Suppressor macrophage (primary cell): ENCODE results near the gene ASRGL1.

Experiments
- DNase-seq, 4 experiments: peaks; one replicate each; pipeline ENCODE4 v3.0.0-alpha.2; 2020 to 2022

ASRGL1 gene

DNA sequence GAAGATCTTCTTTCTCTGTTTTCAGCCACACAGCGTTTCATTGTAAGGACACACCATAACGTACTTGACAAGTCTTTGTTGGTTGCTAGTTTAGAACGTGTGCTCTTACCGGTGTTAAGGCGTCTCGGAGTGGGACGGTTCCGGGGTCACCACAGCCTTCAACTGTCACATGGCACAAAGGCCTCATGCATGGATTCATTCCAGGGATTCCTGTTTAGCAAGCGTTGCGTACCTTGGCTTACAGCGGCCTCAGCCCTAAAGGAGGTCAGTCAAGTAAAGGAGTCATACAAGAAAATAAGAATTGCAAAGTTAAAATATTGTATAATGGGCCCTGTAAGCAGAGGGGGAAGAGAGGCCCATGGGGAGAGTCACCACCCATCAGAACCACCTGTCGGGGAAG lies 79.3 kb downstream of the ASRGL1 start:
- DNase-seq = no peak

DNA sequence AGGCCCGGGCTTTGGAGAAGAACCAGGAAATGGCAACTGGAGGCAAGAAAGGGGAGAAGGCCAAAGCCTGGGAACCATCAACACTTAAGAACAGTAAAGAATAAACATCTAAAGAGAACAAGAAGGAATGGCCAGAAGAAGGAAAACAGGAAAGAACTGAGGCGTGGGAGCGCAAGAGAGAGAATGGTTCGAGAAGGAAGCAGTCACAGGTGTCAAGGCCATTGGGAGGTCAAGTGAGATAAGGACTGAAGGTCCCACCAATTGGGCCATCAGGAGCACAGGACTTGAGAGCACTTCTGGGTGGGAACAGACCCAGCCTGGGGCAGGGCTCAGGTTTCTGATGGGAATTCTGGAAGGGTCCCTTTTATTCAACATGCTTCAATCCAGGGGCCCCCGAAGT lies 80.9 kb downstream of the ASRGL1 start:
- DNase-seq = no peak

DNA sequence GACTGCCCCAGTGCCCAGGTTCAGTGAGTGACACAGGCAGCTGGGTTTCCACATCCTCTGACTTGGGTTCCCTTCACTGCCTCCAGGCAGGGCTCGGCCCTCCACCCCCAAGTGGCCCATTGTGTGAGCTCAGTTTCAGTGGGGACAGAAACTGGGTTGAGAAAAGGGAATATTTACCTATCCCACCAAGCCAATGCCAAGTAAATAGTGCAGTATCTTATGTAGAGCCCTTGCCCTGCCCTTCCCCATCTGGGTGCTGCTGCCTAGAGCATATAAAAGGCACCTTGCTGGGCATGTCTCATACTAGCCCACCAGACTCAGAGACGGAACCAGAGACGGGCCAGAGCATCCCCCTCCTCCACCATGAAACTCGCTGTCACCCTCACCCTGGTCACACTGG lies 81.5 kb downstream of the ASRGL1 start, which contains the start of gene SCGB1A1:
TSS of gene SCGB1A1 (plus strand) at position 301 of the 400 bp plus-strand sequence. CDS start at position 364, 63 bp downstream.
- no peak for DNase-seq

DNA sequence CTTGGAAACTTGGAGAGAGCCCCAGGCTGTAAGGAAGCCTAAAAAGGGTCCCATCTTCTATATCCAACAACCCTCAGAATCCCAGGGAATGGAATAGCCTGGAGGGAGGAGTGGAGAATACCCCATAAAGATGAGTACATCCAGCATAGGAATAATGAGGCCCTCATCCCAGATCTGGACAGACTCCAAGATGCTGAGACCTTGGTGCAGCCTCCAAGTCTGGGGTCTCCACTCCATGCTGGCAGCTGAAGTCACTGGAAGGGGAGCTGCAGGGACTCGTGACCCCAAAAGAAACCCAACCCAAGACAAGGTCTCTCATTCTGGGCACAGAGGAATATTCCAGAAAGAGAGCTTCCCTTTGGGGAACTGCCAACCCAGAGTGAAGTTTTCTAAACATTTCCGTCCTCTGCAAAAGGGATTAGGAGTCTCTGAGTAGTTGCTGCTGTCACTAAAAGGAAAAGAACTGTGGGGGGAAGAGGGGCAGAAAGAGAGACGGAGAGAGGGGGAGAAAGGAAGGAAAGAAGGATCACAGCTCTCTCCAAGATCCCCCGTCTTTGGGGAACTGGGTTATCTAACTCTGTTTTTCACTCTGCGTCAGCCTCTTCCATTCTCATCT lies 82.2 kb downstream of the ASRGL1 start:
- DNase-seq = no peak

DNA sequence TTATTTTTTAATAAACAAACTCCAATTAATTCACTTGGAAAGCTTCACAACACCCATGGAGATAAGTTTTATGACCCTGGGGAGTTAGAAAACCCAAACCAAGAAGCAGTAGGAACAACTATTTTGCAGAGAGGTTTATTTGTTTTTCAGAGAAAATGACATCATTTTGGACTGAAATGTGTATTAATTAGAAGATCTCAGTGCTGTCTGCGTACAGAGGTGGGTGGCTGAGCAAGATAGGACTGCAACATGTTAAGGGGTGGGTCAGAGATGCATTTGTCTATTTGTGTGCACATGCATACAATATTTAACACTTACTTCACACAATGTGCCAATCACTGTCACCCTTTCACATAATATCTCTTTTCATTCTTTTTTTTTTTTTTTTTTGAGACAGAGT lies 82.7 kb downstream of the ASRGL1 start:
- DNase-seq = no peak

DNA sequence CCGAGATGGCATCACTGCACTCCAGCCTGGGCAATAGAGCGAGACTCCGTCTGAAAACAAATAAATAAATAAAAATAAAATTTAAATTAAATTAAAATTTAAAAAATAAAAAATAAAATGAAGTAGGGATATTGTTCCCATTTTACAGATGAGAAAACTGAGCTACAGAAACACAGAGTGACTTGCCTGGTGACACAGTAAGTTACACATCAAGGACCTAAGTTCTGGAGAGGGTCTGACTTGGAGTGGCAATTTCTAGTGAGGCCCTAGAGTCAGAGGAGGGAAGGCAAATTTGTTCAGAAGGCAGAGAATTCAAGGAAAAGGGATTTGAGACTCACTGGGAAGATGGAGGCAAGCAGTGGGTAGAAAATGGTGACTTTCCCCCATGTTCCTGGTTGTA lies 83.6 kb downstream of the ASRGL1 start:
- no peak for DNase-seq

DNA sequence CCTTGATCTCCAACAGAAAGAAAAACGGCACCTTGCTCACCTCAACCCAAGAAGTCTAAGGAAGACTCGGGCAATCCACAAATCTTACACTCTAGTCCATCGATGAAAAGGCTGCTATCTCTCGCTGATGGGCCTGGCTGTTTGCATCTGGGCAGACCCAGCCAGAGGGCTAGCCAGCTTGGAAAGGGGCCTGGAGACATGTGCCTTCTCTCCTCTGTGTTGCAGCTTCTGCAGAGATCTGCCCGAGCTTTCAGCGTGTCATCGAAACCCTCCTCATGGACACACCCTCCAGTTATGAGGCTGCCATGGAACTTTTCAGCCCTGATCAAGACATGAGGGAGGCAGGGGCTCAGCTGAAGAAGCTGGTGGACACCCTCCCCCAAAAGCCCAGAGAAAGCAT lies 84.7 kb downstream of the ASRGL1 start:
- no peak for DNase-seq

DNA sequence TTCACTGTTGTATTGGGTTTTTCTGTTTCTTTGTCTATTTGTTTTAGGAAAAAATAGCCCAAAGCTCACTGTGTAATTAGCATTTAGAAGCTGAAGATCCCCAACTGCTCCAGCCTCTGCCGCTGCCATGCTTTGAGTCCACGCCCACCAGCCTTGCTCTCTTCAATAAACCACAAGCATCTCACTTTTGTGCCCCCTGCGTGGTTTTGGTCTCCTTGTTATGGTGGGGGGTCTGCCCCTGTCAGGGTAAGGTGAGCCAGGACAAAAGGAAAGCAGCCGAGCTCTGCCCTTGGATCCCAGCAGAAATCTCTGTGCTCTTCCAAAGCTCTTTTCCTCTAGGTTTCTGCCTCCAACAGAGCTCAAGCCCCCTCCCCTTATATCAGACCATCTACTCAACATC lies 85.8 kb downstream of the ASRGL1 start:
- no peak for DNase-seq

DNA sequence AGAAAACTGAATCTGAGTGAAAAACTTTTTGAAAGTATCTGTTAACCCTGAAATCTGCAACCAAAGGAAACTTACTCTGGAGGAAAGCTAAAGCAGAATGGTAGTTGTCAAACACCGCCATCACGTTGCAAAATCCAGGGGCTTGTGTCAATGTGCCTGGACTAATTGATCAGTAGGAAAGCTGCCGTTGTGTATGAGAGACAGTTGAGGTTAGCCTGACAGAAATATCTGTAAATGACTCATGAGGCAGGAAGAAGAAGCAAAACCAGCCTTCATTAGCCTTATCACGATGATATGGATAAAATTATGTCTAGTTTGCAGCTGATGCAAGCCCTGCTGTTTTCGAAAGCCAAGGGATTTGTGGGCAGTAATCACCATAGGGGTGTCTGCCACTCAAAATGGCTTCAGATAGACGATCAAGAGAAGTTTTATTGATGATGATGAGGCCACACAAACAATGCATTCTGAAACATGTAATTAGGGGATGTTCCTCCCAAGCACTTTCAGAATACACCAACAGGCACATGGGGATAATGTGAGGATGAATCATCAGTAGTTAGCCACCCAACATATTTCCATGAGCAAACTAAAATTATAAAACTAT lies 90.5 kb downstream of the ASRGL1 start:
- DNase-seq = peak; percentile 67 to 92 (median 82)

DNA sequence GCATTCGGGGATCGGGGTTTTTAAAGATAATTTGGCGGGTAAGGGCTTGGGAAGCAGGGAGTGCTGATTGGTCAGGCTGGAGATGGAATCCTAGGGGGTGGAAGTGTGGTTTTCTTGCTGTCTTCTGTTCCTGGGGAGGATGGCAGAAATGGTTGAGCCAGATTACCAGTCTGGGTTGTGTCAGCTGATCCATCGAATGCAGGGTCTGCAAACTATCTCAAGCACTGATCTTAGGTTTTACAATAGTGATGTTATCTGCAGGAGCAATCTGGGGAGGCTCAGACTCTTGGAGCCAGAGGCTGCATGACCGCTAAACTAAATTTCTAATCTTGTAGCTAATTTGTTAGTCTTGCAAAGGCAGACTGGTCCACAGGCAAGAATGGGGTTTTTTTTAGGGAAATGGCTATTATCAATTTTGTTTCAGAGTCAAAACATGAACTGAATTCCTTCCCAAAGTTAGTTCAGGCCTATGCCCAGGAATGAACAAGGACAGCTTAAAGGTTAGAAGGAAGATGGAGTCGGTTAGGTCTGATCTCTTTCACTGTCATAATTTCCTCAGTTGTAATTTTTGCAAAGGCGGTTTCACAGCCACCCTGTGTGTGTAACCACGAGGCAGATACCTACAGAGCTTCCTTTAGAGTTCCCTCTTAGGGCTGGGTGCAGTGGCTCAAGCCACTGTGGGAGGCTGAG lies 91.8 kb downstream of the ASRGL1 start:
- DNase-seq = no peak

DNA sequence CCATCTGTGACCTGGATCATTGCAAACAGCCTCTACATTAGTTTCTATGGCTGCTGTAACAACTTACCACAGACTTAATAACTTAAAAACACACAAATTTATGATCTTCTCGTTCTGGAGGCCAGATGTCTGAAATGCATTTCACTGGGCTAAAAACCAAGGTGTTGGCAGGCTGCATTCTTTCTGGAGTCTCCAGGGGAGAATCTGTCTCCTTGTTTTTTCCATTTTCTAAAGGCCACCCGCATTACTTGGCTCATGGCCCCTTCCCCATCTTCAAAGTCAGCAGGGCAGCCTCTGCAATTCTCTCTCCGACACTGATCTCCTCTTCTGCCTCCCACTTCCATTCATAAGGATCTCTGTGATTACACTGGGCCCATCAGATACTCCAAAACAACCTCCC lies 93.2 kb downstream of the ASRGL1 start:
- DNase-seq = no peak

DNA sequence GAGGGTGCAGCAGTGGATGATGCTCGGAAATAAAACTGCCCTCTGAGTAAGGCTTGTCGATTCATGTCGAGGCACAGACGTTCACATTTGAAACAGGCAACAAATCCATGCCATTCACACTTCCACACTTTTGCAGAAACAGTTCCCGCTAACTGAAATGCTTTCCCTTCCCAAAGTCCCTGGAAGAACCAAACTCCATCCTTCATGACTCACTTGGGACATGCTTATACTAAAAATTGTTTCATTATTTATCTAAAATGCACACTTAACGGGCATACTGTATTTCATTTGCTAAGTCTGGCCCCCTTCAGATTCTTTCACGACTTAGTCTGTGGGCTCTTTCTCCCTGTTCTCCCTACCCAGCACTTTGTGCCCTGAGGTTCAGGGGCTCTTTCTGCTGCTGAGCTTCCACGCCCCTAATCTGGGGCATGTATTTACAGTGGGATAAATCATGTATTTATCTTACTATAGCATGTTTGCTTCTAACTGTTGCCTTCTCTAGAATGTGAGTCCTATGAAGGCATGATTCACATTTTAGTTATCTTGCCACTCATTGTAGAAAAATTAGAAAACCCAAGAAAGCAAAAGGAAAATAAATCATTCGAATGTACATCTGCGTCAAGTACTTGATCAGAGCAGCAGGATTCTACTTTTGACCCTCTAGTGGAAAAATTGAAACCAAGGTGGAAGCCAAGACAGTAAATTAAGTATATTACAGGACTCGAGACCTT lies 94.1 kb downstream of the ASRGL1 start:
- DNase-seq = no peak

DNA sequence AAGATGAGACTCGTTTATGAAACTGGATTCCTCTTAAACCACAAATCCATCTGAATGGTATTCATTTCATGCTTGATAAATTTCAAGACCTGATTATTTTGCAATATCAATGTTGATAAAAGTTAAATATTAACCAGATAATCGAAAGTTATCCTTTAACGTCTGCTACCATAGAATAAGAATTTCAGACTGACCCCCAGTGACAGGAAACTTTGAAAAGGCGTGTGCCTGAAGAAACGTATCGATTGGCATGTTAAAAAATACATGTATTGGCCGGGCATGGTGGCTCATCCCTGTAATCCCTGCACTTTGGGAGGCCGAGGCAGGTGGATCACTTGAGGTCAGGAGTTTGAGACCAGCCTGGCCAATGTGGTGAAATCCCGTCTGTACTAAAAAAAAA lies 95.4 kb downstream of the ASRGL1 start:
- no peak for DNase-seq

DNA sequence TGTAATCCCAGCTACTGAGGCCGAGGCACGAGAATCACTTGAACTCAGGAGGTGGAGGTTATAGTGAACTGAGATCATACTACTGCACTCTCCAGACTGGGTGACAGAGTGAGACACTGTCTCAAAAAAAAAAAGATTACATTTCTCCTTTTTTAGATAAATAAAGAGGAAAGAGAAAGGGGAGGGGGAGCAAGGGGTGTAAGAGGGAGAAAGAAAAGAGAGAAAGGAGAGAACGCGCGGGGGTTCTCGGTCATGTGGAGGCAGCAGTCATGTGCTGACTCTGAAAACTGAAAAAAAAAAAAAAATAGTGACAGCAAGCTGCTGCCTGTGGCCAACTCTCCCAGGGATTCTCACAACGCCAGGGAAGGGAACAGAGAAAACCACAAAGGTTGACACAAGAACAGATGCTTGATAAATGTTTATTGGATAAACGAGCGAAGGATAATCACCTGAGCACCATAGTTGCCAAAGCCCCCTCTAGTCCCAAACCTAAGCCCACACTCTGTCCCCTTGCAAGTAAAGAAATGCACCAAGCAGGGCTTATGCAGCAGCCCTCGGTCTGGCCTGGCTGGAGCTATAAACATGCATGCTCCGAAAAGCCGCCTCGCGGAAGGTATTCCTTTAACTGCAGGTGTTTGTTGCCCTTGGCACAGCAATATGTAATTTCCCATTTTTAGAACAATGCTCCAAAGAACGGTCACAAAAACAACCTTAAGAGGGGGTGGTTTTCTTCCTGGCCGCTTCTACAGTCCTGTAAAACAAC lies 96.1 kb downstream of the ASRGL1 start:
- DNase-seq = peak; percentile 51 to 69 (median 65)

DNA sequence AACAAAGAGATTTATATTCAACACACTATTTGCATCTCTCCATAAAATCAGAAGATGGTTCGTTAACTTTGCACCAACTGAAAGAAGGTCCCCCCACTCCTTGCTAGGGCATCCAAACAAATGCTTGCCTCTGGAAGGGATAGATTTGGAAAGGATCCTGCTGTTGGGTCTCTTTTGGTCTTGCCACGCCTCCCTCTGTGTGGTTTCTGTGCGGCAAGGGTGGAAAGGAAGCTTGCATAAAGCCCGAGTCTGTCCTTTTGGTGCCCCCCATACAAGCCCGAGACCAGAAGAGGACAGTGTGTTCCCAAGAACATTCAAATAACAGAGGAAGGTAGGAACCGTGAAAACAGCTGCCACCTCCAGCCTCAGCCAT lies 96.6 kb downstream of the ASRGL1 start:
- peak in 1 of 4 experiments; percentile 28 for DNase-seq

DNA sequence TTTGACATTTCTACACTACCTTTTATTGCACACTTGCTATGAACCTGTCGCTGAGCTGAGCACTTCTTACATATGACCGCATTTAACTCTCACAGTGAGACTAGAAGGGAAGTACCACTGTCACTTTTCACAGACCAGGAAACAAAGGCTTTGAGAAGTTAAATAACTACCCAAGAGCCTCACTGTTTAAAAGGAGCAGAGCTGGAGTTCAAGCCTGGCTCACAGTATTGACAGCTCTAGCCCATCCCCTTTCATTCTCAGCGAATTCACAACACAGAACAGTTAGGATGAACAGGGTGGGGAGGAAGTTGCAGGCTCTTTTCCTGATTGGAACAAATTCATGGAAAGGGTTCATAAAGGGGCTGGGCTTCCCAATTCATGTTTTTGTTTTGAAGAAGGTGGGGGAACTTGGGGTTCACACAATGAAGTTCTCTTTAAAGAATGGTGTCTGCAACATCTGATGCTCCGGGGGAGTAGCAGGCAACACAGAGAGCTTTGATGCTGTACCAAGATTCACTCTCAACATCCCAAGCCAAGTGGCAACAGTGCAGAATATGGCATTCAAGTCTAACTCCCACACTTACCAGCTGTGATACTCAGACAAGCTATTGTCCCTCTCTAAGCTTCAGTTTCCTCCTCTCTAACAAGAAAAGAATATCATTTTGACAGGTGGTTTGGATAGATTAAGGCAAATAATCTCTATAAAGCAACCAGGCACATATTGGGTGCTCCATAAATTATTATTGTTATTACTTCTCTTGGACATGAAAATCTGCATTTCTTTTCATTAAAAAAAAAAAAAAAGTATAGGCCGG lies 98.8 kb downstream of the ASRGL1 start:
- peak; percentile 27 to 71 (median 56) for DNase-seq

DNA sequence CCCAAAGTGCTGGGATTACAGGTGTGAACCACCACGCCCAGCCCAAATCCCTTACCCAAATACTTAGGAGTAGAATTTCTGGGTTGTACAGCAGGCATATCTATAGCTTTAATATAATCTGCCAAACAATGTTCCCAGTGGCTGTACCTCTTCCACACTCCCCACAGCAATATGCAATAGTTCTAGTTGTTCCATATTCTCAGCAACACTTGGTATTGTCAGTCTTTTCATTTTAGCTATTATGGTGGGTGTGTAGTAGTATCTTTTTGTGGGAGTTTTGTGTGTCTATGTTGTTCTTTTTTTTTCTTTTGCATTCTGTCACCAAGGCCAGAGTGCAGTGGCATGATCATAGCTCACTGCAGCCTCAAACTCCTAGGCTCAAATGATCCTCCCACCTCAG lies 100.4 kb downstream of the ASRGL1 start:
- DNase-seq = no peak

DNA sequence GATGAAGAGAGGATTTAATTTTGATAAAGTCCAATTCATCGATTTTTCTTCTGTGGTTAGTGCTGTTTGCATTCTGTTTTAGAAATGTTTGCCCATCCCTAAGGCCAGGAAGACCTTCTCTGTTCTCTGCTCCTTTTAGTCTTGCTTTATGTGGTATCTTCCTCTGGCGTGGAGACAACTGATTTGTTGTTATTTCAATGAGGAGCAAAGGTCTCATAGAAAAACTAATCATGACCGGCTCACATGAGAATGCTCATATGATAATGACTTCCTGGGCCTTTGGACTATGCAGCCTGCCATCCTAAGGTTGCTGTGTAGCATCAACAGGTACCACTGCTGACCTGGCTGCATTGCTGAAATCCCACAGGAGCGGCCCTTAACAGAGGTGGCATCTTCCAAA lies 101.4 kb downstream of the ASRGL1 start:
- DNase-seq = no peak

DNA sequence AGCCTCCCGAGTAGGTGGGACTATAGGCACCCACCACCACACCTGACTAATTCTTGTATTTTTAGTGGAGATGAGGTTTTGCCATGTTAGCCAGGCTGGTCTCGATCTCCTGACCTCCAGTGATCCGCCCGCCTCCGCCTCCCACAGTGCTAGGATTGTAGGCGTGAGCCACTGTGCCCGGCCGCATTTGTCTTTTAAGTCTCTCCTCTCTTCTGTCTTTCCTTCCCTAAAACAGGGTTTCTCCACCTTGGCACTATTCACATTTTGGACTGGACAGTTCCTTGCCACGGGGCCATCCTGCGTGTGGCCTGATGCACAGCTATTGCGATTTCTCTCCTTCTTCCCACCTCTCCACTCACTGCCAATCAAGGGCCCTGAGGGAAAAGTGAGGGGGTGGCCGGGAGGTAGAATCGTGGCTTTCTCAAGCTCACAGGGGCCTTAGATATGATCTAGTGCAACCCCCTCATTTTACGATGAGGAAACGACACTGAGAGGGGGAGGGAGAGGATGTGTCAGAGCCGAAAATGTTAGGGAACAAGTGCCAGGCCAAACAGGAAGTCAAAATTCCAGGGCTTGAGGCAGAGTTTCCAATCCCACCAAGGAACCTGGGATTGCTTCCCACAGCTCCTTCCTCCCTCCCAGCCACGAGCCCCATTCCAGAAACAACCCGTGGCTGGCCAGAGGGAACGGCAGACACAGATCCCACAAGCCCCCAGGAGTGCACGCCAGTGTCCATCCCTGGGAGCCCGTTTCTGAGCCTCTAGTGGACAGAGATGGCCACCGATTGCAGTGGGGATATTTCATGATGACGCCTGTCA lies 102.7 kb downstream of the ASRGL1 start:
- DNase-seq = peak; percentile 77 to 89 (median 86)
